OCI-LY3 (cell line): Measurements from ENCODE around the gene ECHS1.

Experiments used
- H2AFZ ChIP-seq: fragments of 200-600, 300-600 bp; shearing (Covaris generic); 2 replicates; pipeline ENCODE4 v1.6.0; 2014; ENCODE audit warnings: antibody characterized with exemption, low read depth, low read length
- H3K27ac ChIP-seq: fragments of 200-600, 300-600 bp; sonication (generic); 2 replicates; pipeline ENCODE4 v1.5.1; 2014; ENCODE audit warnings: mild to moderate bottlenecking, low read length, moderate library complexity, mixed read lengths
- H3K27me3 ChIP-seq: fragments of 200-600, 300-600 bp; sonication (generic); 2 replicates; pipeline ENCODE4 v1.6.1; 2014; ENCODE audit warnings: low read depth, low read length, mixed read lengths
- H3K36me3 ChIP-seq: fragments of 200-600, 300-600 bp; sonication (generic); replicated peaks from 2 replicates; pipeline ENCODE3; 2014; ENCODE audit warnings: low read depth, low read length, mixed read lengths
- H3K4me1 ChIP-seq: fragments of 300-600, 200-600 bp; sonication (generic); 2 replicates; pipeline ENCODE4 v1.6.1; 2014; ENCODE audit warnings: low read length, mixed read lengths
- H3K4me2 ChIP-seq: fragments of 200-600, 300-600 bp; sonication (generic); 2 replicates; pipeline ENCODE4 v1.6.1; 2014; ENCODE audit warnings: low read length, mixed read lengths
- H3K4me3 ChIP-seq: fragments of 300-600, 200-600 bp; sonication (generic); 2 replicates; pipeline ENCODE4 v1.5.1; 2014; ENCODE audit warnings: antibody characterized with exemption, mild to moderate bottlenecking, low read length, moderate library complexity
- H3K79me2 ChIP-seq: fragments of 300-600, 200-600 bp; shearing (Covaris generic); 2 replicates; pipeline ENCODE4 v1.6.1; 2014; ENCODE audit warnings: mild to moderate bottlenecking, low read length, mixed read lengths
- H3K9ac ChIP-seq: fragments of 300-600, 200-600 bp; shearing (Covaris generic); 2 replicates; pipeline ENCODE4 v1.6.0; 2014; ENCODE audit warnings: mild to moderate bottlenecking, low read length, moderate library complexity
- H3K9me3 ChIP-seq: fragments of 200-600, 300-600 bp; shearing (Covaris generic); 2 replicates; pipeline ENCODE4 v1.6.1; 2014; ENCODE audit warnings: low read length, mixed read lengths; ENCODE audit not compliant: insufficient read depth
- H4K20me1 ChIP-seq: fragments of 200-600, 300-600 bp; sonication (generic); 2 replicates; pipeline ENCODE4 v1.6.1; 2016; ENCODE audit warnings: low read length, mixed read lengths; ENCODE audit not compliant: insufficient read depth
- CTCF ChIP-seq: fragments of 200-600, 300-600 bp; sonication (generic); IDR thresholded peaks from 2 replicates; pipeline ENCODE4 v1.5.1; 2014; ENCODE audit warnings: antibody characterized with exemption, low read length, low read depth
- EZH2phosphoT487 ChIP-seq: fragments of 200-600 bp; shearing (Covaris generic); IDR thresholded peaks from 2 replicates; pipeline ENCODE4 v1.6.1; 2018; ENCODE audit warnings: antibody characterized with exemption, mixed run types, low read depth

Gene ECHS1

GRCh38 chr10:133401981-133402725, 29.0 kb upstream of the ECHS1 start:
- no peaks in the 10 kb centered on the region for H3K9me3 ChIP-seq
- no peaks in the 10 kb centered on the region for H3K27me3 ChIP-seq
- peaks cover 31% of the 10 kb centered on the region for H3K36me3 ChIP-seq
- no peak overlapping the region for H3K4me2 ChIP-seq
- no peak overlapping the region for H3K27ac ChIP-seq
- H3K9ac ChIP-seq = no peak overlapping the region
- no peak for TF ChIP-seq EZH2phosphoT487
- no peak for TF ChIP-seq CTCF
- H3K79me2 ChIP-seq = peaks cover 13% of the 10 kb centered on the region
- no peak overlapping the region for H3K4me3 ChIP-seq
- peaks cover 12% of the 10 kb centered on the region for H4K20me1 ChIP-seq
- H2AFZ ChIP-seq = no peak overlapping the region
- peaks cover 15% of the 10 kb centered on the region for H3K4me1 ChIP-seq

- TF ChIP-seq CTCF (no peak), EZH2phosphoT487 (no peak)
- H3K4me2 ChIP-seq = no peak overlapping the region
- H3K4me1 ChIP-seq = peaks cover 15% of the 10 kb centered on the region
- H3K36me3 ChIP-seq = peaks cover 27% of the 10 kb centered on the region
- H2AFZ ChIP-seq = no peak overlapping the region
- peaks cover 7% of the 10 kb centered on the region for H3K79me2 ChIP-seq
- no peak overlapping the region for H3K9ac ChIP-seq
- peaks cover 12% of the 10 kb centered on the region for H4K20me1 ChIP-seq
- H3K27me3 ChIP-seq = no peaks in the 10 kb centered on the region
- no peak overlapping the region for H3K4me3 ChIP-seq
- no peaks in the 10 kb centered on the region for H3K9me3 ChIP-seq
- H3K27ac ChIP-seq = no peak overlapping the region
These were observed 28.3 kb upstream of the ECHS1 start for GRCh38 chr10:133401500-133401899.

- Histone ChIP-seq H3K9ac (no peak overlapping the region), H3K27me3 (no peaks in the 10 kb centered on the region), H3K4me2 (no peak overlapping the region), H3K4me3 (no peak overlapping the region), H3K4me1 (peaks cover 11% of the 10 kb centered on the region), H3K79me2 (peaks cover 8% of the 10 kb centered on the region; the same call in 1 of the 2 replicates), H3K27ac (no peak overlapping the region), H3K9me3 (no peaks in the 10 kb centered on the region), H2AFZ (no peak overlapping the region), H4K20me1 (peaks cover 8% of the 10 kb centered on the region), H3K36me3 (peaks cover 27% of the 10 kb centered on the region)
- TF ChIP-seq CTCF (no peak), EZH2phosphoT487 (no peak)
These were observed 27.7 kb upstream of the ECHS1 start for GRCh38 chr10:133400624-133401424.

GRCh38 chr10:133399123-133399601, 26.0 kb upstream of the ECHS1 start:
- no peaks in the 10 kb centered on the region for H3K9me3 ChIP-seq
- H3K36me3 ChIP-seq = peaks cover 19% of the 10 kb centered on the region
- H3K27me3 ChIP-seq = no peaks in the 10 kb centered on the region
- H4K20me1 ChIP-seq = no peaks in the 10 kb centered on the region
- no peak overlapping the region for H3K27ac ChIP-seq
- no peak overlapping the region for H3K4me3 ChIP-seq
- H3K4me2 ChIP-seq = no peak overlapping the region
- H3K4me1 ChIP-seq = peaks cover 7% of the 10 kb centered on the region; the same call in 1 of the 2 replicates
- no peak overlapping the region for H2AFZ ChIP-seq
- H3K79me2 ChIP-seq = peaks cover 22% of the 10 kb centered on the region
- no peak for TF ChIP-seq EZH2phosphoT487
- TF ChIP-seq CTCF = no peak
- no peak overlapping the region for H3K9ac ChIP-seq
